ENCODE results near the gene SPRTN. TPM values are rescaled to one million over a fixed set of nuclear protein-coding genes. Genes with fewer than 3 reads are reported as not detected.

SPRTN gene
- total and polyA plus RNA-seq, 4 donors: 2.1 to 8.9 (median 6.5) TPM

DNA sequence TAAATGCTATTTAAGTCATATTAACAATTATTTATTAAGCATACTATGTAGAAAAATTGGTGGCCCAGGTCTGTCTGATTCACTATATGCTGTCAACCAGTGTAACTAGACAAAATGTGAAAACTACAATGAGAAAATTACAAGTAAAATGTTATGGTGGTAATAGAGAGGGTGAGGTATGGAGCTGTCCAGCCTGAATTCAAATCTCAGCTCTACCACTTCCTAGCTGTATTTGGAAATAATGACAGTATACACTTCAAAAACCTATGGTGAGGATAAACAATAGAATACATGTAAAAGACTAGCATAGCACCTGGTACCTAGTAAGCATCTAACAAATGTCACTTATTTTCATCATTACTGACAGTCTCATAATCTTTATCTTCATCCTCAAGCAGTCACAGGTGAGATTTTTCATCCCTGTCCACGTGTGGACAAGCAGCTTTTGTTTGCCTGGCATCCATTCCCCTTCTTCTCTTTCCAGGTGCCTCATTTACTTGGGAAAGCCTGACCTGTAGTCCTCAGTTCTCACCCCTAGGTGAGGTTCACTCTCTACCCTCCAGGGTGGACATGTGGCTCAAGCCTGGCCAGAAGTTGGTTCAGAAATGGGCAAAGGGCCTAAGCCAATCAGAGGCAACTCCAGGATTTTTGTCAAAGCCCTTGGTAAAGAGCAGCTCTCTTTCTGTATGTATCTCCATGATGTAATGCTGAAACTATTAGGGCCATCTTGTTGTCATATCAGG lies 54.5 kb downstream of the SPRTN start:
- H3K9me3 ChIP-seq (ENCODE audit: control insufficient read depth in 4 of 4, low read length in 3 of 4): no peaks in the 10 kb centered on the region
- TF ChIP-seq, protein P1, sequence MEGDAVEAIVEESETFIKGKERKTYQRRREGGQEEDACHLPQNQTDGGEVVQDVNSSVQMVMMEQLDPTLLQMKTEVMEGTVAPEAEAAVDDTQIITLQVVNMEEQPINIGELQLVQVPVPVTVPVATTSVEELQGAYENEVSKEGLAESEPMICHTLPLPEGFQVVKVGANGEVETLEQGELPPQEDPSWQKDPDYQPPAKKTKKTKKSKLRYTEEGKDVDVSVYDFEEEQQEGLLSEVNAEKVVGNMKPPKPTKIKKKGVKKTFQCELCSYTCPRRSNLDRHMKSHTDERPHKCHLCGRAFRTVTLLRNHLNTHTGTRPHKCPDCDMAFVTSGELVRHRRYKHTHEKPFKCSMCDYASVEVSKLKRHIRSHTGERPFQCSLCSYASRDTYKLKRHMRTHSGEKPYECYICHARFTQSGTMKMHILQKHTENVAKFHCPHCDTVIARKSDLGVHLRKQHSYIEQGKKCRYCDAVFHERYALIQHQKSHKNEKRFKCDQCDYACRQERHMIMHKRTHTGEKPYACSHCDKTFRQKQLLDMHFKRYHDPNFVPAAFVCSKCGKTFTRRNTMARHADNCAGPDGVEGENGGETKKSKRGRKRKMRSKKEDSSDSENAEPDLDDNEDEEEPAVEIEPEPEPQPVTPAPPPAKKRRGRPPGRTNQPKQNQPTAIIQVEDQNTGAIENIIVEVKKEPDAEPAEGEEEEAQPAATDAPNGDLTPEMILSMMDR (IDR thresholded peaks at IDR 0.05; ENCODE audit: low read depth, low read length, missing input control): peak; percentile 11
- TF ChIP-seq, protein P2, sequence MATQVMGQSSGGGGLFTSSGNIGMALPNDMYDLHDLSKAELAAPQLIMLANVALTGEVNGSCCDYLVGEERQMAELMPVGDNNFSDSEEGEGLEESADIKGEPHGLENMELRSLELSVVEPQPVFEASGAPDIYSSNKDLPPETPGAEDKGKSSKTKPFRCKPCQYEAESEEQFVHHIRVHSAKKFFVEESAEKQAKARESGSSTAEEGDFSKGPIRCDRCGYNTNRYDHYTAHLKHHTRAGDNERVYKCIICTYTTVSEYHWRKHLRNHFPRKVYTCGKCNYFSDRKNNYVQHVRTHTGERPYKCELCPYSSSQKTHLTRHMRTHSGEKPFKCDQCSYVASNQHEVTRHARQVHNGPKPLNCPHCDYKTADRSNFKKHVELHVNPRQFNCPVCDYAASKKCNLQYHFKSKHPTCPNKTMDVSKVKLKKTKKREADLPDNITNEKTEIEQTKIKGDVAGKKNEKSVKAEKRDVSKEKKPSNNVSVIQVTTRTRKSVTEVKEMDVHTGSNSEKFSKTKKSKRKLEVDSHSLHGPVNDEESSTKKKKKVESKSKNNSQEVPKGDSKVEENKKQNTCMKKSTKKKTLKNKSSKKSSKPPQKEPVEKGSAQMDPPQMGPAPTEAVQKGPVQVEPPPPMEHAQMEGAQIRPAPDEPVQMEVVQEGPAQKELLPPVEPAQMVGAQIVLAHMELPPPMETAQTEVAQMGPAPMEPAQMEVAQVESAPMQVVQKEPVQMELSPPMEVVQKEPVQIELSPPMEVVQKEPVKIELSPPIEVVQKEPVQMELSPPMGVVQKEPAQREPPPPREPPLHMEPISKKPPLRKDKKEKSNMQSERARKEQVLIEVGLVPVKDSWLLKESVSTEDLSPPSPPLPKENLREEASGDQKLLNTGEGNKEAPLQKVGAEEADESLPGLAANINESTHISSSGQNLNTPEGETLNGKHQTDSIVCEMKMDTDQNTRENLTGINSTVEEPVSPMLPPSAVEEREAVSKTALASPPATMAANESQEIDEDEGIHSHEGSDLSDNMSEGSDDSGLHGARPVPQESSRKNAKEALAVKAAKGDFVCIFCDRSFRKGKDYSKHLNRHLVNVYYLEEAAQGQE (IDR thresholded peaks at IDR 0.05): peak; percentile 88
- no peak for TF ChIP-seq TAF1 (conservative IDR thresholded peaks at IDR 0.05)
- TF ChIP-seq RAD21 (IDR thresholded peaks at IDR 0.05): peak in 1 of 2 donors; percentile 60
- peak in 1 of 2 donors; percentile 23 for TF ChIP-seq HNF4A (conservative IDR thresholded peaks at IDR 0.05)
- DNase-seq (ENCODE audit: low spot score): no peak
- peak overlapping the region; percentile 81 for H3K27ac ChIP-seq (ENCODE audit: low read depth in 1 of 2, low read length in 2 of 2)
- no peak overlapping the region for H3K9ac ChIP-seq (ENCODE audit: low read depth in 1 of 2, low read length in 2 of 2)
- no peaks in the 10 kb centered on the region for H3K36me3 ChIP-seq (ENCODE audit: control insufficient read depth in 4 of 4, insufficient read depth in 3 of 4, low read depth in 1 of 4, low read length in 3 of 4)
- H3K27me3 ChIP-seq (ENCODE audit: control insufficient read depth in 4 of 4, insufficient read depth in 4 of 4, low read length in 3 of 4): no peaks in the 10 kb centered on the region
- H3K4me3 ChIP-seq (ENCODE audit: low read depth in 1 of 3, low read length in 3 of 3): no peak overlapping the region
- peaks cover 12 to 22% (median 19%) of the 10 kb centered on the region in 4 donors for H3K4me1 ChIP-seq (ENCODE audit: control insufficient read depth in 4 of 4, insufficient read depth in 4 of 4, low read length in 3 of 4)
- WGBS: 40% methylated on average over 1 of the region's 1 CpG

DNA sequence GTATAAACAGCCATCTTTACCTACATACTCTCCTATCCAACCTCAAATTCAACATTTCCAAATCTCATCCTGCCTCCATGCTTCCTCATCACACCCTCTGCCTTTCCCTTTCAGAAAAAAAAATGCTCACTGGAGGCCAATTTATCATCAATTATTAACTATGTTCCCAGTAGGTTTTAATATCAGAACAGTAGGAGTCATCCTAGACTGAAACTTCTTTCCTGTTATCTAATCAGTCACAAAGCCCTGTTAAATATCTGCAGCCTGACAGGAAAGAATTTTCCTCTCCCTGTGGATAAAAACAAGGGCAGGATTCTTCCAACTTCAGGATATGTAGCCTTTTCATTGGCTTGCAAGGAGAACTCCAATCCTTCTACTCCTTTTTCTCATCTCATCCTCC lies 55.6 kb downstream of the SPRTN start:
- H3K4me3 ChIP-seq (ENCODE audit: low read depth in 1 of 3, low read length in 3 of 3): no peak overlapping the region
- H3K9ac ChIP-seq (ENCODE audit: low read depth in 1 of 2, low read length in 2 of 2): peak overlapping the region in 1 of 2 donors; percentile 44
- peak overlapping the region; percentile 81 for H3K27ac ChIP-seq (ENCODE audit: low read depth in 1 of 2, low read length in 2 of 2)
- no peaks in the 10 kb centered on the region for H3K9me3 ChIP-seq (ENCODE audit: control insufficient read depth in 4 of 4, low read length in 3 of 4)
- TF ChIP-seq HNF4G (IDR thresholded peaks at IDR 0.05) (peak; percentile 21), SP1 (IDR thresholded peaks at IDR 0.05) (peak; percentile 82), JUND (IDR thresholded peaks at IDR 0.05) (peak in 1 of 2 donors; percentile 57), YY1 (IDR thresholded peaks at IDR 0.05) (peak; percentile 65), FOXA1 (IDR thresholded peaks at IDR 0.05) (no peak), HNF4A (conservative IDR thresholded peaks at IDR 0.05) (peak; percentile 21 to 57), RXRA (IDR thresholded peaks at IDR 0.05) (peak in 1 of 2 donors; percentile 61), RAD21 (IDR thresholded peaks at IDR 0.05) (peak; percentile 37 to 60), TAF1 (conservative IDR thresholded peaks at IDR 0.05) (no peak)
- TF ChIP-seq, protein P2 (IDR thresholded peaks at IDR 0.05): peak; percentile 55
- TF ChIP-seq, protein P3, sequence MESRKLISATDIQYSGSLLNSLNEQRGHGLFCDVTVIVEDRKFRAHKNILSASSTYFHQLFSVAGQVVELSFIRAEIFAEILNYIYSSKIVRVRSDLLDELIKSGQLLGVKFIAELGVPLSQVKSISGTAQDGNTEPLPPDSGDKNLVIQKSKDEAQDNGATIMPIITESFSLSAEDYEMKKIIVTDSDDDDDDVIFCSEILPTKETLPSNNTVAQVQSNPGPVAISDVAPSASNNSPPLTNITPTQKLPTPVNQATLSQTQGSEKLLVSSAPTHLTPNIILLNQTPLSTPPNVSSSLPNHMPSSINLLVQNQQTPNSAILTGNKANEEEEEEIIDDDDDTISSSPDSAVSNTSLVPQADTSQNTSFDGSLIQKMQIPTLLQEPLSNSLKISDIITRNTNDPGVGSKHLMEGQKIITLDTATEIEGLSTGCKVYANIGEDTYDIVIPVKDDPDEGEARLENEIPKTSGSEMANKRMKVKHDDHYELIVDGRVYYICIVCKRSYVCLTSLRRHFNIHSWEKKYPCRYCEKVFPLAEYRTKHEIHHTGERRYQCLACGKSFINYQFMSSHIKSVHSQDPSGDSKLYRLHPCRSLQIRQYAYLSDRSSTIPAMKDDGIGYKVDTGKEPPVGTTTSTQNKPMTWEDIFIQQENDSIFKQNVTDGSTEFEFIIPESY (IDR thresholded peaks at IDR 0.05): peak; percentile 27
- TF ChIP-seq, protein P4, sequence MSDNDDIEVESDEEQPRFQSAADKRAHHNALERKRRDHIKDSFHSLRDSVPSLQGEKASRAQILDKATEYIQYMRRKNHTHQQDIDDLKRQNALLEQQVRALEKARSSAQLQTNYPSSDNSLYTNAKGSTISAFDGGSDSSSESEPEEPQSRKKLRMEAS (IDR thresholded peaks at IDR 0.05): peak; percentile 52
- TF ChIP-seq, protein P5, sequence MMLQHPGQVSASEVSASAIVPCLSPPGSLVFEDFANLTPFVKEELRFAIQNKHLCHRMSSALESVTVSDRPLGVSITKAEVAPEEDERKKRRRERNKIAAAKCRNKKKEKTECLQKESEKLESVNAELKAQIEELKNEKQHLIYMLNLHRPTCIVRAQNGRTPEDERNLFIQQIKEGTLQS (IDR thresholded peaks at IDR 0.05): no peak
- peaks cover 12 to 23% (median 19%) of the 10 kb centered on the region in 4 donors for H3K4me1 ChIP-seq (ENCODE audit: control insufficient read depth in 4 of 4, insufficient read depth in 4 of 4, low read length in 3 of 4)
- no peak for DNase-seq (ENCODE audit: low spot score)
- no peaks in the 10 kb centered on the region for H3K36me3 ChIP-seq (ENCODE audit: control insufficient read depth in 4 of 4, insufficient read depth in 3 of 4, low read depth in 1 of 4, low read length in 3 of 4)
- no peaks in the 10 kb centered on the region for H3K27me3 ChIP-seq (ENCODE audit: control insufficient read depth in 4 of 4, insufficient read depth in 4 of 4, low read length in 3 of 4)
